DND-41 (cell line): ENCODE measurements around the gene FREY1.

Source experiments
- EZH2 ChIP-seq: IDR thresholded peaks from 3 replicates; pipeline ENCODE4 v1.6.1; 2012; ENCODE audit warnings: borderline replicate concordance, low read depth, mild to moderate bottlenecking, moderate library complexity, low read length, inconsistent platforms; ENCODE audit not compliant: severe bottlenecking
- TF ChIP-seq, protein P1 (sequence below): IDR thresholded peaks from 2 replicates; pipeline ENCODE4 v1.5.1; 2012; ENCODE audit warnings: borderline replicate concordance, low read length, moderate library complexity, mild to moderate bottlenecking; ENCODE audit not compliant: poor library complexity, severe bottlenecking; ENCODE audit errors: extremely low read depth

DNA sequence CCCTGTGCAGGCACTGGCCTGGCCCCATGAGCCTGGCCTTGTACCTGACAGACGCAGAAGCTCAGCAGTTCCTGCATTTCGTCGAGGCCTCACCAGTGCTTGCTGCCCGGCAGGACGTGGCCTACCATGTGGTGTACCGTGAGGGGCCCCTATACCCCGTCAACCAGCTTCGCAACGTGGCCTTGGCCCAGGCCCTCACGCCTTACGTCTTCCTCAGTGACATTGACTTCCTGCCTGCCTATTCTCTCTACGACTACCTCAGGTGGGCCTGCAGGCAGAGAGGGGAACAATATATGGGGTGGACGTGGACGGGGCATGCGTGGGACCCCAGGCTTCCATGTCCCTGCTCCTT is 20.2 kb upstream of the FREY1 start:
- TF ChIP-seq, protein P1, sequence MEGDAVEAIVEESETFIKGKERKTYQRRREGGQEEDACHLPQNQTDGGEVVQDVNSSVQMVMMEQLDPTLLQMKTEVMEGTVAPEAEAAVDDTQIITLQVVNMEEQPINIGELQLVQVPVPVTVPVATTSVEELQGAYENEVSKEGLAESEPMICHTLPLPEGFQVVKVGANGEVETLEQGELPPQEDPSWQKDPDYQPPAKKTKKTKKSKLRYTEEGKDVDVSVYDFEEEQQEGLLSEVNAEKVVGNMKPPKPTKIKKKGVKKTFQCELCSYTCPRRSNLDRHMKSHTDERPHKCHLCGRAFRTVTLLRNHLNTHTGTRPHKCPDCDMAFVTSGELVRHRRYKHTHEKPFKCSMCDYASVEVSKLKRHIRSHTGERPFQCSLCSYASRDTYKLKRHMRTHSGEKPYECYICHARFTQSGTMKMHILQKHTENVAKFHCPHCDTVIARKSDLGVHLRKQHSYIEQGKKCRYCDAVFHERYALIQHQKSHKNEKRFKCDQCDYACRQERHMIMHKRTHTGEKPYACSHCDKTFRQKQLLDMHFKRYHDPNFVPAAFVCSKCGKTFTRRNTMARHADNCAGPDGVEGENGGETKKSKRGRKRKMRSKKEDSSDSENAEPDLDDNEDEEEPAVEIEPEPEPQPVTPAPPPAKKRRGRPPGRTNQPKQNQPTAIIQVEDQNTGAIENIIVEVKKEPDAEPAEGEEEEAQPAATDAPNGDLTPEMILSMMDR, result no peak
- no peak for TF ChIP-seq EZH2
